GM23338 (cell line): ENCODE data around the gene SUSD3.

Source experiments
- CREB1 ChIP-seq: fragments of 250-450 bp; sonication (Bioruptor Pico); IDR thresholded peaks from 2 replicates; pipeline ENCODE4 v1.5.0; 2020; ENCODE audit warnings: low read depth, mild to moderate bottlenecking, moderate library complexity
- CTCF ChIP-seq, 2 experiments: fragments of 200-600 bp in 1 of 2; sonication (generic) in 1 of 2; conservative IDR thresholded peaks; 2 replicates each; pipeline versions ENCODE4 v1.5.1 to v1.6.1; 2016 to 2017; ENCODE audit warnings: antibody characterized with exemption in 2 of 2, low read depth in 2 of 2, mild to moderate bottlenecking in 2 of 2, moderate library complexity in 1 of 2
- EZH2 ChIP-seq: fragments of 200-600 bp; sonication (generic); IDR thresholded peaks from one replicate; pipeline ENCODE4 v1.8.0; 2017; ENCODE audit warnings: antibody characterized with exemption, mild to moderate bottlenecking, low read depth; ENCODE audit not compliant: unreplicated experiment
- POLR2AphosphoS5 ChIP-seq: IDR thresholded peaks from 2 replicates; pipeline ENCODE4 v1.6.1; 2016; ENCODE audit warnings: antibody characterized with exemption, low read depth
- REST ChIP-seq: IDR thresholded peaks from one replicate; pipeline ENCODE4 v1.6.1; 2018; ENCODE audit warnings: antibody characterized with exemption; ENCODE audit not compliant: unreplicated experiment
- STAT1 ChIP-seq: IDR thresholded peaks from one replicate; pipeline ENCODE4 v1.6.1; 2016; ENCODE audit warnings: antibody characterized with exemption; ENCODE audit not compliant: unreplicated experiment

- no peak for TF ChIP-seq CTCF (conservative IDR thresholded peaks at IDR 0.05; ENCODE audit: low read depth in 2 of 2)
- no peak for TF ChIP-seq EZH2
- TF ChIP-seq REST: no peak
- TF ChIP-seq POLR2AphosphoS5: no peak
- TF ChIP-seq CREB1: no peak
- no peak for TF ChIP-seq STAT1
Measured at GRCh38 chr9:93049491-93049890, 9.0 kb upstream of the SUSD3 start.
